Activated T-cell treated with anti-CD3 and anti-CD28 coated beads, Interleukin-2, amount 50 U/mL, for 1 hour (primary cell): ENCODE results near the gene NPTXR.

Experiments
- DNase-seq: peaks from one replicate; pipeline ENCODE4 v3.0.0-alpha.2; 2020

The NPTXR gene

DNA sequence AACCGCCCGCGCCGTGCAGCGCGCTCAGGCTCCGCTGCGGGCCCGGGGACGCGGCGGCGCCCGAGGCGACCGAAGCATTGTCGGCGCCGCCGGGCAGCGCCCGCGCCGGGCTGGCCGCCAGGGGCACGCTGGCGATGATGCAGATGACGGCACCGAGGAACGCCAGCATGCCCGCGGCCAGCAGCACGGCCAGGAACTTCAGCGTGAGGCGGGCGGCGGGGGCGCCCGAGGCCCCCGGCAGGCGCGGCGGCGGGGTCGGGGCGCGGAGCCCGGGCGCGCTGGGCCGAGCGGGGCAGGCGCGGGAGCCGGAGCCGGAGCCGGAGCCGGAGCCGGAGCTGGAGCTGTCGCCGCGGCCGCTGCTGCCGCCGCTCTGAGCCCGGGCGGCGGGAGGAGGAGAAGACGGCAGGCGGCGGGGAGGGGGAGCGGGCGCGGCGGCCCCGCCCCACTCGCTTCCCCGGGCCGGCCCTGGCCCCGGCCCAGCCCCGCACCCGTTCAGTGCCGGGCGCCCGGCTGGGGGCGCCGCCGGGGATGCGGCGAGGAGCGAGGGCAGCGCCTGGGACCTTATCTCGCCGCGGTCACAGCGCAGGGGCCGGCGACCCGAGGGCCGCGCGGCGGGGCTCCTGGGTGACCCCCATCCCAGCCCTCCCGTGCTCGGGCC is at the start of gene NPTXR:
Gene NPTXR (minus strand): TSS at position 372 of the 658 bp plus-strand sequence.
- peak; percentile 64 for DNase-seq

DNA sequence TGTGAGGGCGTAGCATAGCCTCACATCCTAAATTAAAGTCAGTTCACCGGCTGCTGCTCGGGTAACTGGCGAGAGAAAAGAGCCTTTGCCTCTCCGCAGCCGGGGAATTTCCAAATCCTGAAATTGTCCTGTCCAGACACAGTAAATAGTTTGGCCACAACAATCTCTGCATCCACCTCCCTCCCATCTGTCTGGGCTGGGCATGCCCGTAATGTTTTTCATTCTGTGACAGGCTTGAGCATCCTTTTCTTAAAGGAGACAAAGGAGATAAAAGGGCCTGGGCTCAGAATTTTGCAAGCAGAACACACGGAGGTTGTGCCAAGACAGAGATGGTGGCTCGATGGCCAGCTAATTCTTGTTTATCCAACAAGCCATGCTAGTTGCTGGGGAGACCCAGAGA is 47.4 kb upstream of the NPTXR start:
- no peak for DNase-seq

DNA sequence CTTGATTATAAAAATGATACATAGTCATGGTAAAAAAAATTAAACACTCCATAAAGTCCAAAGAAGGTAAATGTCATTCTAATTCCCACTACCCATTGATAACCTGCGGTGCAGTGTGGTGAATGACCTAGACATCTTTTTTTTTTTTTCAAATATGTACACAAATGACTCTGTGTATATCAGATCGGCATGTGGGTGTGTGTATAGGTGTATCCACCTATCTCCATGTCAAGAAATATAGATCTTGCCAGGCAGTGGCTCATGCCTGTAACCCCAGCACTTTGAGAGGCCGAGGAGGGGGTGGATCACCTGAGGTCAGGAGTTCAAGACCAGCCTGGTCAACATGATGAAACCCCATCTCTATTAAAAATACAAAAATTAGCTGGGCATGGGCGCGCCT is 46.5 kb upstream of the NPTXR start:
- no peak for DNase-seq

DNA sequence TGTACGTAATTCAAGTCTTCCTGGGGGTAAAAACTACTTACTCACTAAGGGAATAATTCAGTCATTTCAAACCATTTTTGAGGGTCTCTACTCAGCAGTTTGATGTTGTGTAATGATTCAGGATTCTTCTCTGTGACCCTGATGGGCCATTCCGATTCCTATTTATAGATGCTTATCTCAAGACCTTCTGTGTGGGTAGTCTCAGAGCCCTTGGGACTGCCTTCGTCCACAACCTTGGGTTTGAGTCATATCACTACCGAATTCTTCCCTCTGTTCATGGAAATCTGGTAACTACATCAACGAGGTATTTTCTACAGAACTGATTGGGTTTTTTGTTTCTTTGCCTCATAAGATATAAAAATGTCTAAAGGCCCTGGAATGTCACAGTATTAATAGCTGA is 42.5 kb upstream of the NPTXR start:
- DNase-seq = no peak

DNA sequence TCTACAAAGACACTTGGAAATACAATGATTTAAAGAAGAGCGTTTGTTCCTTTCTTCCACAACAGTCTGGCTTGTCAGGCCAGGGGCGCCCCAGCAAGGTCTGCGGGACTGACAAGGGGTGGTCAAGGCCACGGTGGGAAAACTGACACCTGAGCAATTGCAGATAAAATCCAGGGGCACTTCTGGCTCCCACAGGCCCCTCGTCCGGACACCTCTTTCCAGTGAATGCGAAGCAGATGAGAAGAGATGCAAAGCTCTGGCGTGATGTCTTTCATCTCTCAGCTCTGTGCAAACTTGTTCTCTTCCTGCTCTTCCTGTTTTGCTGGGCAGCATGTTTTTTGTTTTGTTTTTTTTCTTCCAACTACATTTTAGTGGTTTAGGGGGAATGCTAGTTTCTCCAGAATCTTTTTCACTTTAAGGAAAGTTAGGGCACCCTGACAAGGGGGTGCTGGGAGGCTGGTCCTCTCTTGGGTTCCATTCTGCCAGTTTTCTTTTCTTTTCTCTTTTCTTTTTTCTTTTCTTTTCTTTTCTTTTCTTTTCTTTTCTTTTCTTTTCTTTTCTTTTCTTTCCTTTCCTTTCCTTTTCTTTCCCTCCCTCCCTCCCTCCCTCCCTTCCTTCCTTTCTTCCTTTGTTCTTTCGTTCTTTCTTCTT is 39.3 kb upstream of the NPTXR start:
- DNase-seq = no peak

DNA sequence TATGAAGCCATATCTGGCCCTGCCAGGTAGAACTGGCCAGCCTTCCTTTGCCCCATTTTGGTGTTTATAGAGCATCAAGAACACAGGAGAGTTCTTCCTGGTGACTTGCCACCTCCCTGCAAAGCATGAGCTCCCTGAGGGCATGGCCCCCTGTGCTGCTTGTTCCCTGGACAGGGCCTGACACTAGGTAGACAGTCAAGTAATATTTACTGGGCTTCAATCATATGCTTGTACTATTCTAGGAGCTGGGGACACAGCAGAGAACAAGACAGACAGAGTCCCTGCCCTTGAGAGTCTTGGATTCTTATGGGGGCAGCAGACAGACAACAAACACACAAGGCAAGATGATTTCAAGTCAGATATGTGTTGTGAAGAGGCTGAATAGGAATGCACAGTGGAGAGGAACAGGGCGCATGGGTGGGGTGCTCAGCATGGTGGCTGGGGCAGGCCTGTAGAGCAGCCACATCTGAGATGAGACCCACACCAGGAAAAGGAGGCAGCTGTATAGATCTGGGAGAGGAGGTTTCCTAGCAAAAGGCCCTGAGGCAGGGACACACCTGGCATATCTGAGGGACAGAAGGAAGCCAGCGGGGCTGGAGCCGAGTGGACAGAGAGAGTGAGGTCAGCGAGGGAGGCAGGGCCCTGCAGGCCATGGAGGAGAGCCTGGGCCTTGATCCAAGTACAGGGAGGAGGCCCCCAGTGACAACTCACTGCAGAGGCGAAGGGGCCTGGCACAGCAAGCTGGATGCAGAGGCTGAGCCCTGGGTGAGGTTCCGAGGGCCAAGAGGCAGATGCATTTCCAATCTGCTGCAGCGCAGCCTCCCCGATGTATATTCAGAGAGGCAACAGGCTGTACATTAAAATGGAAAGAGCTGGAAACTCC is 38.4 kb upstream of the NPTXR start:
- DNase-seq = no peak

DNA sequence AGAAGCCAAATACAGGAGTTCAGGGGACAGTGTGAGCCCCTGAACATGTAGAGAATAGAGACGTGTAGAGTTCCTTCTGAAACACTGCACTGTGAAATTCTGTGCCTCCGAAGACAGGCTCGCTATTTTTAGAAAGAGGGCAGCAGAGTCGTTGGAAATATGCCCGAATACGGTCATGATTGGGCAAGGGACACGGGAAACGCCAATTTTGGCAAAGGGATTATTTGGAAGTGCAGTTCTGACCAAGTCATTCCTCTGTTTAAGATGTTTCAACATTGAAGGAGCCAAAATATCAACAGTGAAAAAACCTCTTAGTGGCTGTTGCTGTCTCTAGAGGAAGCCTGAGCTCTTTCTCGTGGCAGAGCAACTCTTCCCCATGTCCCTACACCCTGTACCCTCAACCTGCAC is 37.6 kb upstream of the NPTXR start:
- DNase-seq = no peak

DNA sequence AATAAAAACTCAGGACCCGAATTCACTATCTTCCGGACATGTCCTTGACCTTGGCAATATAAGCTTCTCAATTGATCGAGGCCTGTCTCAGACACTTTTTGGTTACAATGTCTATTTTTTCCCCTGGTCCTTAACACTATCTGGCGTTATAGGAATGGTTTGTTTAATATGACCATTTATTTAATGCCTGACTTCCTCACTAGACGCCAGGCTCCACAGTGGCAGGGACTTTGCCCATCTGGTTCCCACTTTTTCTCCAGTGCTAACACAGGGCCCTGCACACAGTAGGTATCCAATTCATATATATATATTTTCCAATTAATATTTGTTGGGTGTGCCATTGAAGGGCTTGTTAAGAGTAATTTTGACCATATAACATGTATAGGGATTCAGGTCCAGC is 36.1 kb upstream of the NPTXR start:
- no peak for DNase-seq

DNA sequence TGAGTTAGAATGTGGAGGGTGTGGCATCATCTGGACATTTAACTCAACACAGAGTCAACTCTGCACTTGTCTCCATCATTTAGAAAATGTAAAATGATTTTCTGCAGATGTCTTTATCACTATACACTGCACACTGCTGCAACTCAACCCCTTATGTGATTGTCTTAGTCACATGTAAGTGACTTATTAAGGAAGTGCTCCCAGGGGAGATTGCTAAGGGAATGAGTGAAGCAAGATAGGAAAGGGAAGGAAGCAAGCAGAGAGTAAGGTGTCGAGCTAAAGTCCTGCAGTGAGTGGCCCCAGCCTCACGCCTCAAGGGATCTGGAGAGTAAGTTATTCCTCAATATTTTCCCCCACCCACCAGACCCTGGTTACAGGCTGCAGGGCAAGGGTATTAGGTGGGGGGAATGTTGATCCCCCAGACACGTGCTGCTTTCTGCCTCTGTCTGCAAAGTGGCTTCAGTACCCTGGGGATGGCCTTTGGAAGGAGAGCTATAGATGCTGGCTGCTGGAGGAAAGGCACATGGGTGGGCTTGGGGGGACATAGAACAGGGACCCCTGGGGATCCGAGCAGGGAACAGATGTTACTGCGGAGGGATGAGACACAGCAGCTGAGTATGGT is 35.4 kb upstream of the NPTXR start:
- no peak for DNase-seq

DNA sequence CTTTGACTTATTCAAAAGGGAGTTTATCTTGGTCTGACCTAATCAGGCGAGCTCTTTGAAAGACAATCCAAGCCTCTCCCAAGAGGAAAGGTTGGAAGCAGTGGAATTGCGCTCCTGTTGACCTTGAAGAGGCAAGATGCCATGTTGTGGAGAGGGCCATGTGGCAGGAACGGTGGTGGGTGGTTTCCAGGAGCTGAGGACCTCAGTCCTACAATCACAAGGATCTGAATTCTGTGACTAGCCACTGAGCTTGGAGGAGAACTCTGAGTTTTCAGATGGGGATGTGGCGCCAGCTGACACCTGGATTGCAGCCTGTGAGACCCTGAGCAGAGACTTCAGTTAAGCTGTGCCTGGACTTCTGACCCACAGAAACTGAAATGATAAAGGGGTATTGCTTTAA is 34.2 kb upstream of the NPTXR start:
- no peak for DNase-seq

DNA sequence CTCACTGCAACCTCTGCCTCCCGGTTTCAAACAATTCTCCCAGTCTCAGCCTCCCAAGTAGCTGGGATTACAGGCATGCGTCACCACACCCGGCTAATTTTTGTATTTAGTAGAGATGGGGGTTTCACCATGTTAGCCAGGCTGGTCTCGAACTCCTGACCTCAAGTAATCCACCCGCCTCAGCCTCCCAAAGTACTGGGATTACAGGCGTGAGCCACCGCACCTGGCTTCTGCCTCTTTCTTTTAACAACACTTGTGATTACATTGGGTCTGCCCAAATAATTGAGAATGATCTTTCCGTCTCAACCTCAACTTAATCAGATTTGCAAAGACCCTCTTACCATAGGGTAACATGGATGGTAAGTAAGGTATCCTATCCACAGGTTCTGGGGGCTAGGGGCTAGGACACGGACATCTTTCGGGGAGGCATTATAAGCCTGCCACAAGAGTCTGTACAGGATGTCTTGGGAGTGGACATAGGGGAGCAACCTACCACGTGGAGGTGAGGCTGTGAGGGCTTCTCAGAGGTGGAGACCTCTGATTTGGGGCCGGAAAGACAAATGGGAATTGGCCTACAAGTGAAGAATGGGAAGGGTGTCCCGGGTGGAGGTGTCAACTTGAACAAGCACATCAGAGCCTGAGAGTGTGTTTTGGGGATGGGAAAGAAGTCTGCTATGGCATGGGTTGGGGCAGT is 30.8 kb upstream of the NPTXR start:
- DNase-seq = no peak

DNA sequence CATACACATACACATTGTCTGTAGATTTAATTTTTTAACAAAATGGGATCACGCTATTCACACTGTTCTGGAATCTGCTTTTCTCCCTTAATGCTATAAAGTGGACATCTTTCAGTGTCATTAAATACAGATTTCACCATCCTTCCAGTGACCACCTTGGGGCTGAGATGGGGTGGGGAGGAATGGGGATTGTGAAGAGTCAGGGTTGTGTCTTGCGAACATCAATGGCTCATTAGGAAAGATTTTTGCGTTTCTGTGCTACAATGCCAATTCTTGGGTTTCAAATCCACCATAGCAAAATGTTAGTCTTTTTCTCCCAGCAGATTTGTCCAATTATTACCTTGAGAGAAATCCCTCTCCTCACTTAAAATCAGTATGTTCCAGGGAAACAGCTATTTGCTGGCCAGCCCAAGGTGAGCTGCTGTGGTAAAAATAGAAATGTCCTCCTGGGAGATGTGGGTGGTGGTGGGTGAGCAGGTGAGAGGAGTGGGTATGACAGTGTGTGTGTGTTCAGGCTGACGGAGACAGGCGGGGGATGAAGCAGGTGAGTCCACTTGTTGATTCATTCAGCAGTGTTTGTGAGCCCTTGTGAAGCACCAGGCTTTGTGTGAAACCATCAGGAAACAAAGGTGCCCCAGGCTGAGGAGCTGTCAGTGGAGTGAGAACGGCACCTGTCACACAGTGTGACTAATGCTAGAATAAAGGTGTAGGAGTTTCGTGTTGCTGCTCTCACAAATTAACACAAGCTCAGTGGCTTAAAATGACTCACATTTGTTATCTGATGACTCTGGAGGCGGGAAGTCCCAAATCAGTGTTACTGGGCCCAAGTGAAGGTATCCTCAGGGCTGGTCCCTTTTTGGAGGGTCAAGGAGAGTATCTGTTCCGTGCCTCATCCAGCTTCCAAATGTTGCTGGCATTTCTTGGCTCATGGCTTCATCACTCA is 29.9 kb upstream of the NPTXR start:
- peak; percentile 51 for DNase-seq

DNA sequence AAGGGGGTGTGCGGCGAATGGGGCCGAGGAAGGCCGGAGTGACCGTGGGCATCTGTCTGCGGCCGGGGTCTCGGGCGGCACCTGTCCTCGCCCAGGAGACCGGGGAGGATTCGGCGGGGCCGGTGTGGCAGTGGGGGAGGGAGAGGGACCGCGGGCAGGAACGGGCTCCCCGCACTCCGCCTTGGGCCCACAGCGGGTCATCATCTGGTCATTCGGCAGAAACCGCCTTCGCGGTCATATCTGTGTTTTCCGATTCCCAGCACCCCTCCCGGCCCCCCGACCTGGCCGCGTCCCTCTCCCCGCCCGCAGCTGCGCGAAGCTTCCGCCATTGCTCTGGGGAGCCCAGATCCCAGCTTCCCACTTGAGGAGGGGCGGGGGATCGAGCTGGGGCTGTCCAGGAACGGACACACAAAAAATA is 29.0 kb upstream of the NPTXR start:
- no peak for DNase-seq

DNA sequence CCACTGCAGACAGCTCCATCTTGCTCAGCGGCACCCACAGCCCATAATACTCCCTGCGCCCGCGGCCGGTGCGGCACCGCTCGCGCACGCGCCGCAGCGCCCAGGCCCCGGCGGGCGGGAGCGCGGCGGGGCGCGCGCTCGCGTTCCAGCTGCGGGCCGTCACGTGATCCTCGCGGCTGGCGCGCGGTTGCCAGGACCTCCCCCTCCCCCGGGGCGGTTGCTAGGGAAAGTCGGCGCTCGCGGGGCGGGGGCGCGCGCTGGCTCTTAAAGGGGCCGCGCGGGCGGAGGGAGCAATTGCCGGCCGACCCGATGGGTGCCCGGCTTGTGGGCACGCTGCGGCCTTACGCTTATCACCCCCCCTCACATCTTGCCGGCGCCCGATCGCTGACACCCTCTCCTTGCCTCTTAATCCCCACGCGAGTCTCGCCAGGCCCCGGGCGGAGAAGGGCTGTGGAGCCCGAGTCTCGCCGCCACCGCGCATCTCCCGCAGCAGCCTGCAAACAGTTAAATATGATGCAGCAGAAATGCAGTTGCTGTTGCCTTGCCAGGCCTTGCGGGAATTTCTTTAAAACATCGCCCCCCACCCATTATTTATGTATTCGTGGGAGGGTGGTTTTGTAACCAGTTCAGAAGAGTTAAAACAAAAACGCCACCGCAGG is 28.5 kb upstream of the NPTXR start, which contains the start of gene CBX6:
Gene CBX6 (minus strand): TSS at position 45 of the 659 bp plus-strand sequence. CDS start 26 bp downstream, at position 19.
- peak; percentile 96 for DNase-seq

DNA sequence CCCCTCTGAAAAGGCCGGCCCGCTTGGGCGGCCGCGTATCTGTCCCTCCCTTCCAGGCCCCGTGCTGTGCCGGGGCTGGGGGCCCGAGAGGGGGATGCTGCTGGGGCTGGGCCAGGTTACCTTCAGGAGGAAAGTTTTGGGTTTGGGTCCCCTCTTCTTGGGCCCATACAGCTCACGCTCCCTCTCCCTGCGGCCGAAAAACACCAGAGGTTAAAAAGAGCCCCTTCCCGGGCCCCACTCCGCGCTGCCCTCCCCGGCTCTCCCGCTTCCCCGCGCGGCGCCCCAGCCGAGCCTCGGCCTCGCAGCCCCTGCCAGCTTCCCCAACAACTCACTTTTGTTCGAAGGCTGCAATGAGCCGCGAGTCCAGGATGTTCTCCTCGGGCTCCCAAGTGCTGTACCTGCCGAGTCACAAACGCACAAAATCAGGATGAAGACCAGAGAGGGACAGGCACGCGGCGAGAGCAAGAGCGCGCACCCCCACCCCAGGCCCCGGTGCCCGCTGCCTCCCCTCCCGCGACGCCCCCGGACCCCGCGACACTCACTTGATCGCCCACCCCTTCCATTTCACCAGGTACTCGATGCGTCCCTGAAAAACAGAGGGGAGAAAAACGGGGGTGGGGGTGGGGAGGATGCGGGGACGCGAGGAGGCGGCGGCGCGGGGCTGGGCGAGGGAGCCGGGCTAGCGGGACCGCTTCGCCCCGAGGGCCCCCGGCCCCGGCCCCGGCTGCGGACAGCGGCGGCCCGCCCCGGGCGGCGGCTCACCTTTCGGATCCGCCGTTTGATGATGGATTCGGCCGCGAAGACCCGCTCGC is 27.7 kb upstream of the NPTXR start:
- peak; percentile 53 for DNase-seq

DNA sequence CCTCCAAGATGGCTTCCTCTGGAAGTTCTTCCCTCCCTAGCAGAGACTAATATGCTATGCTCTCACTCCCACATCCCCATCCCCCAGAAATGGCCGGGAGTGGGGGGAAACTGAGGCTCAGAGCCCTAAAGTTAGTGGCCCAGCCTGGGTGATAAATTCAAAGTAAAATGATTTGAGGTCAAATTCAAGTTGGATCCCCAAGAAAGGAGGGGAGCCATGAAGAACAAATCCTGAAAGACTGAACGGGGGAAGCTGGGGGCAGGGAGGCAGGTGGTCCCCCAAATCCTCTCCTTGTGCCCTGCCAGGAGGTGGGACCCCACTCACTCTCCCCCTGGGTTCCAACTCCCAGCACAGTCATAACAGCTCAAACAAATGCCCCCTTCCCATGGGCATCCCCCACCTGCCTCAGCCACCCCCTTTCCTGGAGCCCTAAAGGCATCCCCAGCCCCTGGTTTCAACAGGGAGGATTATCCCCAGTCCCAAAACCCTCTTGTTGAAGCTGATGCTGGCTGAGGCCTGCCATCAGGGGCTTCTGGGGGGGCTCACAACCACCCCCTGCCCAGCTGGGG is 27.0 kb upstream of the NPTXR start:
- DNase-seq = no peak

DNA sequence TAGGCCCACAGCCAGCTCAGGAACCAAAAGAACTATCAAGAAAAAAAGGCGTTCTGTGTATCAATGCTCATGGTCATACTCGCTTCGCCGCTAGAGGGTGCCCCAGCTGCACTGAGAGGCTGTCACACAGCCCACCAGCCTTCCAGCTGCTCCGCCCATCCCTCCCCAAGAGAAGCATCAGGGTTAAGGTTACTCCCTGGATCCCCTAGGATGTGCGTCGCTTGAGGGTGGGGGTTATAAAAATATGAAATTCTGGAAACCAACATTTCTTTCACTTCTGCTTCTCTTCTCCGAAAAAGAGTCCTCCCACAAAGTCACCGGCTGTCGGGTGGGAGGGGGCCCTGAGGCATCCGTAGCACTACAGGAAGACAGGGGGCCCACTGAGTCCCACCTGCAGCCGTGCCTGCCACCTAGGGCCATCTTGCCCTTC is 26.5 kb upstream of the NPTXR start:
- peak; percentile 87 for DNase-seq

DNA sequence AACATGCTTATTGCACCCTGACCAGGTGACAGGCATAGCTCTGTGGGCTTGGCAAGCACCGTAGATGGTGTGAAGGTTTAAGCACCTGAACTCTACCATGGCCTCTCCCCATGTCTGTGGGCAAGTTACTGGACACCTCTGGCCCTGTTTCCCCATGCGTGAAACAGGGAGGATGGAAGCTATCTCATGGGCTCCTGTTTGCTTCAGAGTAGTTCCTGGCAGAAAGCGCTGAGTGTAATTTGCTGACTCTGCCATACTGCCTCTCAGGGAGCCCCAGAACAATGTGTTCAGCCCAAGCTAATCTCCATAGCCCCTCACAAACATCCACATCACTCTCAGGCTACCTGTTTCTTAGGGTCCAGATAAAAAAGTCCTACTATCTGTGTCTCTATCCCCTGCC is 25.8 kb upstream of the NPTXR start:
- DNase-seq = no peak

DNA sequence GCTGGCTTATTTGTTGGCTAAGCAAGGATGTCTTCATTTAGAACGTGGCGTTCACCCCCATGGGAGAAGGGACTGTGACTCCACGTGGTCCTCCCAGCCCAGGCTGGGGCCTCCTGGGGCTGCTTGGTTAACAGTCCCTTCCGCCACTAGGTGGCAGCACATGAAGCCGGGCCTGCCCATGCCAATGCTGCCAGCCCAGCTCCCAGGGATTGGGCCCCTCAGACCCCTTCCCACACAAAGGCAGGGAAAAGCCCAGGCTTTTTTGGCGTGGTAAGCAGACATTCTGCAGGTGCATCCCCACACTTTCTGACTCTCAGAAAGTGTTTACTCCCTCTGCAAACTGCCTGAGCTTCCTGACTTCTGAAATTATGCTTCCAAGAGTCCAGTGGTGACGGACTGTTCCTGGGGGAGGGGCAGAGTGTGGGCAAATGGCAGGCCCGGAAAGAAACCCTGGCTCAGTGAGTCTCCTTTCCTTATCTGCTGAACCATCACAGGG is 25.1 kb upstream of the NPTXR start:
- DNase-seq = peak; percentile 84
